Measurements from ENCODE around the gene ETNK1. TPM values are rescaled to one million over a fixed set of nuclear protein-coding genes. Genes with fewer than 3 reads are reported as not detected.
"Not testable (repeated sequence)": the region's sequence is repeated elsewhere in the genome, so short reads cannot be mapped to it uniquely, and the experiment has no call there.

The ETNK1 gene
- polyA plus RNA-seq, 2 donors = 8.2 to 21.8 TPM

DNA sequence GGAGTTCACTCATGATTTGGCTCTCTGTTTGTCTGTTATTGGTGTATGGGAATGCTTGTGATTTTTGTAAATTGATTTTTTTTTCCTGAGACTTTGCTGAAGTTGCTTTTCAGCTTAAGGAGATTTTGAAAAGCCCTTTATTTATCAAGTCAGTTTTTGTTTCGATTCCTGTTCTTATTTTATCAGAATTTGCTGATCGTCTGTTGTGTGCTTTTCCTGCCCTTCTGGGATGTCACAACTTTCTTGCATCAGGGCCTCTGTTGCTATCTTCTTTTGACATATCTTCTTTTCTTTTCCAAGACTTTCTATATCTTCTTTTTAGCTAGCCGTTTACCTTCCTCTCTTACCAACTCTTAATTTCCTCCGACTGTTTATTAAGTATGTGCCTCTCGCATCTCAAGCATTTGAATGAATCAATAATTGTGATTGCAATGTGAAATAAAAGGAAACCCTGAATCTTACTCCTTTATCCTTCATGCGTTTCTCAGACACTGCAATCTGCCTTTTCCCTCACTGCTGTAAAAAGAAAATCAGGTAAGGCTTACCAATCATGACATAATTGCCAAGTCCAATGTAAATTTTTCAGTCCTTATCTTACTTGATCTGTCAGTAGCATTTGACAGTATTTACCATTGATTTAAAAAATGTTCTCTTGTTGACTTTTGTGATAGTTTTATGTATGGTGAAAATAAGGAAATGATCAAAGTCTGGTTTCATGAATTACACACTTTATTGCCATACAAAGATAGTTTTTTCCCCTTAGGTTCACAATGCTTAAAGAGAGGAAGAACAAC, 53.0 kb downstream of the ETNK1 start:
- Histone ChIP-seq H3K4me1 (ENCODE audit: control insufficient read depth in 2 of 2, insufficient read depth in 2 of 2, low read length in 1 of 2) (no peaks in the 10 kb centered on the region), H3K9me3 (ENCODE audit: control insufficient read depth in 2 of 2, insufficient read depth in 1 of 2, low read depth in 1 of 2, low read length in 1 of 2) (no peaks in the 10 kb centered on the region), H3K4me3 (ENCODE audit: low read depth in 1 of 2, low read length in 2 of 2) (no peak overlapping the region), H3K27ac (ENCODE audit: low read depth in 2 of 2, low read length in 1 of 2) (no peak overlapping the region), H3K36me3 (ENCODE audit: control insufficient read depth in 2 of 2, insufficient read depth in 2 of 2, low read length in 1 of 2) (peaks cover 0 to 13% of the 10 kb centered on the region in 2 donors), H3K27me3 (ENCODE audit: control insufficient read depth in 1 of 2, insufficient read depth in 2 of 2, low read length in 2 of 2) (no peaks in the 10 kb centered on the region)
- WGBS, 2 donors = 86 to 95% methylated on average over 6 of the region's 6 CpGs

DNA sequence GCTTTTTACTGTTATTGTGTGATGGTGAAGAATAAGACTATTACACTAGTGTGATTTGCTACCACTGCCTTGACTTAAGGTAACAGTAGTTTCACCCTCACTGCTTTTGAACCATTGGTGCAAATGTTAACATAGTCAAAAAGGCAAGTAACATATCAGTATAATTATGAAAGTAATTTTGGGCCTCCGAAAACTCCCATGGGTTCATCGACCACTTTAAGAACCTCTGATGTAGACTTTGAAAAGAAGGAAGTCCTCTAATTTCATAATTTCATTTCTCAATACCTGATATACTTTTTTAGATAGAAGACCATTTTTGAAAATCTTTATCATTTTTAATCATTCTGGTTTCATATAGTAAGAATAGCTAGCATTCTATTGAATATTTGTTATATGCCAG, 57.7 kb downstream of the ETNK1 start:
- 82 to 87% methylated on average over 2 of the region's 2 CpGs for WGBS, 2 donors
- Histone ChIP-seq H3K9me3 (ENCODE audit: control insufficient read depth in 2 of 2, insufficient read depth in 1 of 2, low read depth in 1 of 2, low read length in 1 of 2) (no peaks in the 10 kb centered on the region), H3K36me3 (ENCODE audit: control insufficient read depth in 2 of 2, insufficient read depth in 2 of 2, low read length in 1 of 2) (peaks cover 0 to 10% of the 10 kb centered on the region in 2 donors), H3K27me3 (ENCODE audit: control insufficient read depth in 1 of 2, insufficient read depth in 2 of 2, low read length in 2 of 2) (no peaks in the 10 kb centered on the region), H3K4me1 (ENCODE audit: control insufficient read depth in 2 of 2, insufficient read depth in 2 of 2, low read length in 1 of 2) (no peaks in the 10 kb centered on the region), H3K4me3 (ENCODE audit: low read depth in 1 of 2, low read length in 2 of 2) (no peak overlapping the region), H3K27ac (ENCODE audit: low read depth in 2 of 2, low read length in 1 of 2) (no peak overlapping the region)

DNA sequence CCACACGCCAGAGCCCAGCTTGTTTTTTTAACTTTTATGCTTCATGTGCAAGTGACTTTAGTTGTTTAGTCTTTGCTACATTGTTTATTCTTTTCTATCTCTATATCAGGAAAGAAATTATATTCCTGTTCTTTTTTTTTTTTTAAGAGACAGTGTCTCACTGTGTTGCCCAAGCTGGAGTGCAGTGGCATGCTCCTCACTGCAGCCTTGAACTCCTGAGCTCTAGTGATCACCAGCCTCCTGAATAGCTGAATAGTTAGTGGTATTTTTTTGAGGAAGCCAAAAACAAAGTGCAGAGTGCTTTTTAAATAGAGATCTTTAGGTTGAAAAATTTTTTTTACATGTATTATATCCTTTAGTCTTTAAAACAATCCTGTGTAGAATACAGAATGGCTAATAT, 58.2 kb downstream of the ETNK1 start:
- peaks cover 0 to 10% of the 10 kb centered on the region in 2 donors for H3K36me3 ChIP-seq (ENCODE audit: control insufficient read depth in 2 of 2, insufficient read depth in 2 of 2, low read length in 1 of 2)
- H3K27me3 ChIP-seq (ENCODE audit: control insufficient read depth in 1 of 2, insufficient read depth in 2 of 2, low read length in 2 of 2) = no peaks in the 10 kb centered on the region
- no peak overlapping the region for H3K4me3 ChIP-seq (ENCODE audit: low read depth in 1 of 2, low read length in 2 of 2)
- no peak overlapping the region for H3K27ac ChIP-seq (ENCODE audit: low read depth in 2 of 2, low read length in 1 of 2)
- 78 to 80% methylated on average over 1 of the region's 1 CpG for WGBS, 2 donors
- no peaks in the 10 kb centered on the region for H3K4me1 ChIP-seq (ENCODE audit: control insufficient read depth in 2 of 2, insufficient read depth in 2 of 2, low read length in 1 of 2)
- H3K9me3 ChIP-seq (ENCODE audit: control insufficient read depth in 2 of 2, insufficient read depth in 1 of 2, low read depth in 1 of 2, low read length in 1 of 2) = no peaks in the 10 kb centered on the region

DNA sequence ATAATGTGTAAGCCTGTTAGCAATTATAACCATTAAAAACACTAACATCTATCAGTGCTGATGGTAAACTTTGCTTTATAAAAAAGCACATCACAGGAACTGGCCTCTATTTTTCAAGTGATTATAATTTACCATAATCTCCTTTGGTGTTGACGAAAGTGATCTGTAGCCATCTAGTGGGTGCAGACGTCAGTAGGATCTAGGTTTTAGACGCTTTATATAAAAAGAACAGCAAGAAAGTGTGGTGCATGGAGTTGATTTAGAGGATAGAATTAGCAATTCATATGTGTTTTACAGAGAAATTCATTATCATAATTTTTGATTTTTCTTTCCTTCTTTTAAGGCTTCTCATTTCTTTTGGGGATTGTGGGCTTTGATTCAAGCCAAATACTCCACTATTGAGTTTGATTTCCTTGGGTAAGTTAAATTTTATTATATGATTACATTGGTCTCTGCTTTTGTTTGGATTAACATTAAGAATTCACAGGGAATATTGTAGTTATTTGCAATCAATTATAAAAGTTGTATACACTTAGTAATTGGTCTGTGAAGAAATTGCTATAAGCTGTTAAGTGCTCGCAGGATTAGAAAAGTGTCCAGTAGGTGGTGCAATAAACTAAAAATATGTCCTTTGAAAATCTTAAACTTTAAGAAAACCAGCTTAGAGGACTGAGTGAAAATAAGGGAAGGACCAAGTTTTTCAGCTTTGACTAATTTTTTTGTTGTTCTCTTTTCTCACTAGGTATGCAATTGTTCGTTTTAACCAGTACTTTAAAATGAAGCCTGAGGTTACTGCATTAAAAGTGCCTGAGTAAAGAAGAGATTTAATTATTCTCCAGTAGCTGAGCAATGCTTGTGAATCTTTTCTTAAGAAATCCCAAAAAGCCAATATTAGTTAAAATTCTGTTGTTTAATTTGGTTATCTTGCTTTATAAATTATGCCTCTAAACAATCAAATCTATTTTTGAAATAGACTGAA, 59.5 kb downstream of the ETNK1 start:
- WGBS, 2 donors = 59 to 60% methylated on average over 5 of the region's 5 CpGs

DNA sequence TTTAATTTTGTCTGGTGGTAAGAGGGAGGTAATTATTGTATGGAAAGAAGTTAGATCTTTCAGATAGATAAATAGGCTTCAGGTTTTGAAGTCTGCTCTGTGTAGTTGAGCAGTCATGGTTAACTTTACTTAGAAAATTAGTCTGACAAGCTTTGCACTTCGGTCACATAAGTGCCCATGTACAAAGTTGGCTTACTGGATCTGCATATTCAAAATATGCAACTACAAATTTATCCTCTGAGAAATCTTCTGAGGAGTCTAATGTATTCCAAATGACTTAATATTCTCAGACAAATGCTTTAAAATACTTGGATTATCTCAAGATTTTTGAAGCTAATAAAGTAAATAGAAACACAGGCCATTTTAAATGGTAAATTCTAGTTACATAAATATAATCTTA, 61.2 kb downstream of the ETNK1 start:
- no peak overlapping the region for H3K27ac ChIP-seq (ENCODE audit: low read depth in 2 of 2, low read length in 1 of 2)
- H3K27me3 ChIP-seq (ENCODE audit: control insufficient read depth in 1 of 2, insufficient read depth in 2 of 2, low read length in 2 of 2) = no peaks in the 10 kb centered on the region
- no peaks in the 10 kb centered on the region for H3K9me3 ChIP-seq (ENCODE audit: control insufficient read depth in 2 of 2, insufficient read depth in 1 of 2, low read depth in 1 of 2, low read length in 1 of 2)
- H3K4me1 ChIP-seq (ENCODE audit: control insufficient read depth in 2 of 2, insufficient read depth in 2 of 2, low read length in 1 of 2) = no peaks in the 10 kb centered on the region
- H3K4me3 ChIP-seq (ENCODE audit: low read depth in 1 of 2, low read length in 2 of 2) = no peak overlapping the region
- H3K36me3 ChIP-seq (ENCODE audit: control insufficient read depth in 2 of 2, insufficient read depth in 2 of 2, low read length in 1 of 2) = no peaks in the 10 kb centered on the region
- WGBS, 2 donors = 96 to 97% methylated on average over 1 of the region's 1 CpG

More for the DNA sequence above, 59.5 kb downstream of the ETNK1 start:
- Histone ChIP-seq H3K27ac (ENCODE audit: low read depth in 2 of 2, low read length in 1 of 2) (no peak overlapping the region), H3K36me3 (ENCODE audit: control insufficient read depth in 2 of 2, insufficient read depth in 2 of 2, low read length in 1 of 2) (no peaks in the 10 kb centered on the region), H3K4me1 (ENCODE audit: control insufficient read depth in 2 of 2, insufficient read depth in 2 of 2, low read length in 1 of 2) (no peaks in the 10 kb centered on the region), H3K4me3 (ENCODE audit: low read depth in 1 of 2, low read length in 2 of 2) (no peak overlapping the region), H3K27me3 (ENCODE audit: control insufficient read depth in 1 of 2, insufficient read depth in 2 of 2, low read length in 2 of 2) (no peaks in the 10 kb centered on the region), H3K9me3 (ENCODE audit: control insufficient read depth in 2 of 2, insufficient read depth in 1 of 2, low read depth in 1 of 2, low read length in 1 of 2) (no peaks in the 10 kb centered on the region)

DNA sequence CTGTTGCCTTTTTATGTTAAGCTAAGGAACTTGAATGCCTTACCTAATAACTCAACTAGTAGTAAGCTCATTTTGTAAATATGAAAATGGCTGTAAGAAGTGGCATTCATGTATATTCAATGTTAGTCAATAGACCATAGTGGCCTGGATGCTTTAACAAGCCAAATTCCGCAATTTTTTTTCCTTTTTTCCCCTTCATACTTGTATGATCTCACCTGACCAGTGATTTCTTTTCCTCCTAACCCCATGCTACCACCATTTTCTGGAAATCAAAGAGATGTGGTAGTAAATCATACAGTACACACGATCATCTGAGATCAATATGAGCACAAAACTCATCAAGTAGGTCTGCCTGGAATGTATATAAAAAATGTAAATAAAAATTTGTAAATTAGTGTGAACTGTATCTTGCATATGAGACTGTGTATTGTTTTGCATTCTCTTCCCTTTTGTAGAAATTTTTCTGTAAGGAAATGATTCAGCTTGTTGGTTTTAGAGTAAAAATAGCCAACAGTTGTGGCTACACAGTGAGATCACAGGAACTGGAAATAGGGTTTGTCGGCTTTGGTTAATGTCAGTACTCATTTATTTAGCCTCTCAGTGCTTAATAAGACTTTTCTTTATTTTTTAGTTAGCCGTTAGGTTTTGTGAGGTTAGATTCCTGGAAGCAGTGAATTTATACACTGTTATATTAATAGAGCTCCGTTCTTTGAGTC, 62.5 kb downstream of the ETNK1 start:
- H3K27ac ChIP-seq (ENCODE audit: low read depth in 2 of 2, low read length in 1 of 2) = no peak overlapping the region
- H3K4me3 ChIP-seq (ENCODE audit: low read depth in 1 of 2, low read length in 2 of 2) = no peak overlapping the region
- WGBS, 2 donors = 66 to 70% methylated on average over 5 of the region's 5 CpGs
- H3K9me3 ChIP-seq (ENCODE audit: control insufficient read depth in 2 of 2, insufficient read depth in 1 of 2, low read depth in 1 of 2, low read length in 1 of 2) = no peaks in the 10 kb centered on the region
- no peaks in the 10 kb centered on the region for H3K27me3 ChIP-seq (ENCODE audit: control insufficient read depth in 1 of 2, insufficient read depth in 2 of 2, low read length in 2 of 2)
- H3K36me3 ChIP-seq (ENCODE audit: control insufficient read depth in 2 of 2, insufficient read depth in 2 of 2, low read length in 1 of 2) = no peaks in the 10 kb centered on the region
- no peaks in the 10 kb centered on the region for H3K4me1 ChIP-seq (ENCODE audit: control insufficient read depth in 2 of 2, insufficient read depth in 2 of 2, low read length in 1 of 2)

DNA sequence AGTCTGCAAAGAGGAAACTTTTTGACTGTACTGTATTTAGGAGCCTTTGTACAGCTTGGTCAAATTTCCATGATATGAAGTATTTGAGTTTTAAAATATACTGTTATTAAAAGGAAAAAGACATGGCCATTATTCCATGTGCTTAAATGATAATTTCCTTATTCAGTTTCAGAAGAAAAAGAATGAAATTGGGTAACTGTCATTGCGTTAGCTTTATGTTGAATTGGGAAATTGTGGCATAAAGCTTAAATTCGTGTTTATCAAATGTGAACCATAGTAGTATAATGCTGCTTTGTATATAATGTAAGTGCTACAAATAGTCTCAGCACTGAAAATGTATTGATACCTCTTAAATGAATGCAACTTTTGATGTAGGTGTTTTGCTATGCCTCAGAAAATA, 64.9 kb downstream of the ETNK1 start:
- H3K36me3 ChIP-seq (ENCODE audit: control insufficient read depth in 2 of 2, insufficient read depth in 2 of 2, low read length in 1 of 2) = no peaks in the 10 kb centered on the region
- no peaks in the 10 kb centered on the region for H3K27me3 ChIP-seq (ENCODE audit: control insufficient read depth in 1 of 2, insufficient read depth in 2 of 2, low read length in 2 of 2)
- peaks cover 2 to 5% of the 10 kb centered on the region in 2 donors for H3K9me3 ChIP-seq (ENCODE audit: control insufficient read depth in 2 of 2, insufficient read depth in 1 of 2, low read depth in 1 of 2, low read length in 1 of 2)
- H3K4me1 ChIP-seq (ENCODE audit: control insufficient read depth in 2 of 2, insufficient read depth in 2 of 2, low read length in 1 of 2) = no peaks in the 10 kb centered on the region
- no peak overlapping the region for H3K27ac ChIP-seq (ENCODE audit: low read depth in 2 of 2, low read length in 1 of 2)
- 90 to 91% methylated on average over 2 of the region's 2 CpGs for WGBS, 2 donors
- H3K4me3 ChIP-seq (ENCODE audit: low read depth in 1 of 2, low read length in 2 of 2) = no peak overlapping the region

DNA sequence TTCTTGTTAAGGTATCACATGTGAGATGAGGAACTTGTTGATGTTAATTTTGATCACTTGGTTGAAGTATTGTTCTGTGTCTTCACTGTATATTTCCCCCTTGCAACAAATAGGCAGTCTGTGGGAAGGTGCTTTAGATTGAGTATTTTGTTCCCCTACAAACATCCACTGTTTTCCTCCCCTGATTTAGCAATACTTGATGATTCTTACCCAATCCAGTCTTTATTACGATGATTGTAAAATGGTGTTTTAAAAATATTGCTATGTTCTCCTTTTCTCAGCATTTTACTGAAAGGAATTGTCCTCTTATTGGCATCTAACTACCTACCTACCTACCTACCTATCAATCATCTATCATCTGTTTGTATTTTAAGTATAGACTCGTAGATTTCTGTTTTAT, 66.3 kb downstream of the ETNK1 start:
- 90 to 95% methylated on average over 2 of the region's 2 CpGs for WGBS, 2 donors
- no peak overlapping the region for H3K27ac ChIP-seq (ENCODE audit: low read depth in 2 of 2, low read length in 1 of 2)
- H3K9me3 ChIP-seq (ENCODE audit: control insufficient read depth in 2 of 2, insufficient read depth in 1 of 2, low read depth in 1 of 2, low read length in 1 of 2) = peaks cover 2 to 5% of the 10 kb centered on the region in 2 donors
- no peaks in the 10 kb centered on the region for H3K4me1 ChIP-seq (ENCODE audit: control insufficient read depth in 2 of 2, insufficient read depth in 2 of 2, low read length in 1 of 2)
- no peak overlapping the region for H3K4me3 ChIP-seq (ENCODE audit: low read depth in 1 of 2, low read length in 2 of 2)
- H3K36me3 ChIP-seq (ENCODE audit: control insufficient read depth in 2 of 2, insufficient read depth in 2 of 2, low read length in 1 of 2) = no peaks in the 10 kb centered on the region
- H3K27me3 ChIP-seq (ENCODE audit: control insufficient read depth in 1 of 2, insufficient read depth in 2 of 2, low read length in 2 of 2) = no peaks in the 10 kb centered on the region

DNA sequence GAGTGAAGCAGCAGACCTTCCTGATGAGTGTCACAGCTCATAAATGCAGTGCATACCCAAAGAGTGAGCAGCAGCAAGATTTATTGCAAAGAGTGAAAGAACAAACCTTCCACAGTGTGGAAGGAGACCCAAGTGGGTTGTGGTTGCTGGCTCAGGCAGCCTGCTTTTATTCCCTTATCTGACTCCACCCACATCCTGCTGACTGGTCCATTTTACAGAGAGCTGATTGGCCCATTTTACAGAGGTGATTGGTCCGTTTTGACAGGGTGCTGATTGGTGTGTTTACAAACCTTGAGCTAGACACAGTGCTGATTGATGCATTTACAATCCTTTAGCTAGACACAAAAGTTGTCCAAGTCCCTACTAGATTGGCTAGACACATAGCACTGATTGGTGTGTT, 67.5 kb downstream of the ETNK1 start:
- not testable (repeated sequence) for H3K27me3 ChIP-seq (ENCODE audit: control insufficient read depth in 1 of 2, insufficient read depth in 2 of 2, low read length in 2 of 2); H3K36me3 ChIP-seq (ENCODE audit: control insufficient read depth in 2 of 2, insufficient read depth in 2 of 2, low read length in 1 of 2); H3K4me3 ChIP-seq (ENCODE audit: low read depth in 1 of 2, low read length in 2 of 2); H3K27ac ChIP-seq (ENCODE audit: low read depth in 2 of 2, low read length in 1 of 2); H3K9me3 ChIP-seq (ENCODE audit: control insufficient read depth in 2 of 2, insufficient read depth in 1 of 2, low read depth in 1 of 2, low read length in 1 of 2); H3K4me1 ChIP-seq (ENCODE audit: control insufficient read depth in 2 of 2, insufficient read depth in 2 of 2, low read length in 1 of 2)
- 65 to 74% methylated on average over 1 of the region's 1 CpG for WGBS, 2 donors
